Testis (tissue), 3 donors: Measurements from ENCODE around the gene WDR48. TPM values are rescaled to one million over a fixed set of nuclear protein-coding genes. Genes with fewer than 3 reads are reported as not detected.

ENCODE experiments used
- DNase-seq: peaks from one replicate; pipeline ENCODE4 v3.0.0-alpha.2; 2019
- H3K27ac ChIP-seq, 2 donors: fragments of 200-600 bp; sonication (generic); one replicate each; pipeline ENCODE4 v1.5.1; 2019
- H3K27me3 ChIP-seq: fragments of 200-600 bp; sonication (generic); one replicate; pipeline ENCODE4 v1.5.1; 2019
- H3K36me3 ChIP-seq: fragments of 200-600 bp; sonication (generic); one replicate; pipeline ENCODE4 v1.5.1; 2017; ENCODE audit warnings: low read depth; ENCODE audit errors: missing control alignments
- H3K4me1 ChIP-seq: fragments of 200-600 bp; sonication (generic); one replicate; pipeline ENCODE4 v1.5.1; 2019
- H3K4me3 ChIP-seq, 2 donors: fragments of 200-600 bp; sonication (generic); one replicate each; pipeline ENCODE4 v1.5.1; 2017 to 2019
- H3K9me3 ChIP-seq: fragments of 200-600 bp; sonication (generic); one replicate; pipeline ENCODE4 v1.5.1; 2017
- POLR2A ChIP-seq: fragments of 450-650 bp; IDR thresholded peaks from one replicate; pipeline ENCODE4 v1.6.1; 2017; ENCODE audit warnings: antibody characterized with exemption, mild to moderate bottlenecking, moderate library complexity
- WGBS, 2 donors: methylation state at CpG; one replicate each; pipeline ENCODE4 v1.1.5; 2018; 5-methylcytosine and 5-hydroxymethylcytosine counted together
- intact Hi-C: fragments of 100-400 bp; cut with DNase I; formaldehyde crosslinking; loops from one replicate; pipeline ENCODE4 v1.15.1; 2023; ENCODE audit warnings: low total_unique reads
- polyA plus RNA-seq: library from polyadenylated mRNA; stranded (reverse); fragments of 350-450 nt; fragmentation: Illumina TruSeq; extraction: RNeasy Lipid Tissue Mini Kit (QIAGEN cat#74804); gene quantifications from one replicate; pipeline ENCODE4 v1.2.3, GENCODE V29; 2014; ENCODE audit warnings: low read depth, low replicate concordance; ENCODE audit not compliant: insufficient read depth
- total RNA-seq, 2 donors: library from RNA; depleted of rRNA; stranded (reverse); fragments of >200 nt; gene quantifications; one replicate each; pipeline ENCODE4 v1.2.3, GENCODE V29; 2016
- TF ChIP-seq, protein P1 (sequence below), 3 experiments: fragments of 450-650 bp in 2 of 3; fragments of 200-600 bp in 1 of 3; sonication (generic) in 1 of 3; IDR thresholded peaks; one replicate each; pipeline ENCODE4 v1.5.1; 2016 to 2019; ENCODE audit warnings: antibody characterized with exemption in 3 of 3, mild to moderate bottlenecking in 2 of 3, moderate library complexity in 1 of 3

The WDR48 gene
- total and polyA plus RNA-seq, 3 donors from 2014 or later: 67.8 to 130 (median 74.1) TPM

DNA sequence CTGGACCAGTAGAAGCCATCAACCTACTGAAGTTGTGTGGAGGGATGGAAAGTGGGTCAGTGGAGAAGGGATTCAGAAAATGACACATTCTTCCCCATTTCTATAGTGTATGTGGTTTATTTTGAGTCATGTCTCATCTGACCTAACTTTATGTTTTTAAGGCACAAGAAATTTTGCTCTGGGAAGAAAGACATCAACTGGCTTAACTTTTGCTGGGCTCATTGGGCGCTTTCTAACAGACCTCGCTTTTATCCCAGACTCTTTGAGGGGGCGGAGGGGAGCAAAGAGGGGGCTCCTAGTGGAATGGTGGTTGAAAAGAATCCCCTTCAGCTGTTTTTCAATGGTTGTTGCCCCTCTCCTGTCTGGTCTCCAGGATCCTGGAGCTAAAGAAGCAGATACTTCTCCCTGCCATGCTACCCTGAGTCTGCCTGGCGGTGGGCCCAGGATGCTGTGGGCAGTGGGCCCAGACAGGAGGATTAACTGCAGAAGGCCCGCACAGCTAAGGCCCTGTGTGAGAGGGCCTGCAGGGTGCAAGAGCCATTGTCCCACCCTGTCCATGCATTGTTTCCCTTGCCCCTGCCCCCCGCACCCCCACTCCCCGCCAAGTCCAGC lies 87.1 kb downstream of the WDR48 start:
- Histone ChIP-seq H3K9me3 (no peaks in the 10 kb centered on the region), H3K27ac (no peak overlapping the region), H3K27me3 (no peaks in the 10 kb centered on the region), H3K36me3 (no peaks in the 10 kb centered on the region), H3K4me3 (no peak overlapping the region), H3K4me1 (peaks cover 15% of the 10 kb centered on the region)
- WGBS, 2 donors: 80 to 85% methylated on average over 6 to 7 of the region's 7 CpGs
- no peak for DNase-seq
- TF ChIP-seq, protein P1, sequence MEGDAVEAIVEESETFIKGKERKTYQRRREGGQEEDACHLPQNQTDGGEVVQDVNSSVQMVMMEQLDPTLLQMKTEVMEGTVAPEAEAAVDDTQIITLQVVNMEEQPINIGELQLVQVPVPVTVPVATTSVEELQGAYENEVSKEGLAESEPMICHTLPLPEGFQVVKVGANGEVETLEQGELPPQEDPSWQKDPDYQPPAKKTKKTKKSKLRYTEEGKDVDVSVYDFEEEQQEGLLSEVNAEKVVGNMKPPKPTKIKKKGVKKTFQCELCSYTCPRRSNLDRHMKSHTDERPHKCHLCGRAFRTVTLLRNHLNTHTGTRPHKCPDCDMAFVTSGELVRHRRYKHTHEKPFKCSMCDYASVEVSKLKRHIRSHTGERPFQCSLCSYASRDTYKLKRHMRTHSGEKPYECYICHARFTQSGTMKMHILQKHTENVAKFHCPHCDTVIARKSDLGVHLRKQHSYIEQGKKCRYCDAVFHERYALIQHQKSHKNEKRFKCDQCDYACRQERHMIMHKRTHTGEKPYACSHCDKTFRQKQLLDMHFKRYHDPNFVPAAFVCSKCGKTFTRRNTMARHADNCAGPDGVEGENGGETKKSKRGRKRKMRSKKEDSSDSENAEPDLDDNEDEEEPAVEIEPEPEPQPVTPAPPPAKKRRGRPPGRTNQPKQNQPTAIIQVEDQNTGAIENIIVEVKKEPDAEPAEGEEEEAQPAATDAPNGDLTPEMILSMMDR (IDR thresholded peaks at IDR 0.05): no peak
- no peak for TF ChIP-seq POLR2A
- intact Hi-C loops: no loop called here

DNA sequence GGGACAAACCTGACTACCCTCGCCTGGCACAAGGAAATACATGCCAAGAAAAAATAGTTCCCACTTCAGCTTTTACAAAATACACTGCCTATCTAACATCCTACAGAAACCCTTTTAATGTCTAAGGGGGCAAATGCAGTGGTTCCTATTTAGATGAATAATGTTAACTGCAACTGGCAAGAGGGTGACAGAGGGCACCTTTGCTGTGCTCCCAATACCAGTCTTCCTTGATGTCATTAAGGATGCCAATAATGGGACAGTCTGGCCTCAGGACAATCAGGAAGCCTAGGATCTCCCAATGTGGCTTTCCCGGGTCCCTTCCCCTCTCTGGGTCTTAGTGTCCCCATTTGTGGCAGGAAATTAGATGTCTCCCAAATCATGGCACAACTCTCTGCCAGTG lies 87.6 kb downstream of the WDR48 start:
- TF ChIP-seq, protein P1 (IDR thresholded peaks at IDR 0.05): no peak
- TF ChIP-seq POLR2A: no peak
- H3K9me3 ChIP-seq: no peaks in the 10 kb centered on the region
- H3K27ac ChIP-seq: no peak overlapping the region
- no peaks in the 10 kb centered on the region for H3K36me3 ChIP-seq
- 88 to 100% methylated on average over 2 of the region's 2 CpGs for WGBS, 2 donors
- no peaks in the 10 kb centered on the region for H3K27me3 ChIP-seq
- no peak overlapping the region for H3K4me3 ChIP-seq
- H3K4me1 ChIP-seq: peaks cover 15% of the 10 kb centered on the region
- DNase-seq: no peak
- intact Hi-C loops: no loop called here

DNA sequence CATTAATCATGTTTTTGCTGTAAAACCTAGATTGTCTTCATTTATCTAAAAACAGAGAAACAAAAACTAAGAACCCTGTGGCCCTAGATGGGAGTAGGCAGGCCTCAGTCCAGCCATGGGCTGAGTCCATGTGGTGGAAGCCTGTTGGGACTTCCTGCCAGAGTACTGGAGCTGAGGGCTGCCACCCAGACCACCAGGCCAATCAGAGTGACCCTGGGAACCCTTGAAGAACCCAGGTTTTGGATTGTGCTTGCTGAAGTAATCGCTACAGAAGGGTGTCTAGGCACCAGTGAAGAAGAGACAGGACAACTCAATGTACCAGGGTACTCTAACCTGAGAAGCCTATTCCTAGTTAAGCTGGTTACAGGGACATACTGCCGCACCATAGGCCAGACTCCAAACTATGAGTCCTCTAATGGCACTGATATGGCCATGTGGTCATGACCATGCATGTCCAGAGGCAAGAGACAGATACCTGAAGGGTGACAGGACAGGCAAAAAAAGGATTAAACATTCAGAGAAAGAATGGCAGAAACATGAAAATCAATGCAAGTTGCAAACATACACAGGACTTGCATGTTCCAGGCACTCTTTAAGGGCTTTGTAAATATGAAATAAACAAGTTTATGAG lies 88.6 kb downstream of the WDR48 start:
- H3K9me3 ChIP-seq: no peaks in the 10 kb centered on the region
- TF ChIP-seq POLR2A: no peak
- TF ChIP-seq, protein P1 (IDR thresholded peaks at IDR 0.05): no peak
- intact Hi-C loops: no loop called here
- no peaks in the 10 kb centered on the region for H3K36me3 ChIP-seq
- no peak overlapping the region for H3K4me3 ChIP-seq
- no peak for DNase-seq
- no peak overlapping the region for H3K27ac ChIP-seq
- peaks cover 15% of the 10 kb centered on the region for H3K4me1 ChIP-seq
- H3K27me3 ChIP-seq: no peaks in the 10 kb centered on the region
- 97 to 98% methylated on average over 2 of the region's 2 CpGs for WGBS, 2 donors

DNA sequence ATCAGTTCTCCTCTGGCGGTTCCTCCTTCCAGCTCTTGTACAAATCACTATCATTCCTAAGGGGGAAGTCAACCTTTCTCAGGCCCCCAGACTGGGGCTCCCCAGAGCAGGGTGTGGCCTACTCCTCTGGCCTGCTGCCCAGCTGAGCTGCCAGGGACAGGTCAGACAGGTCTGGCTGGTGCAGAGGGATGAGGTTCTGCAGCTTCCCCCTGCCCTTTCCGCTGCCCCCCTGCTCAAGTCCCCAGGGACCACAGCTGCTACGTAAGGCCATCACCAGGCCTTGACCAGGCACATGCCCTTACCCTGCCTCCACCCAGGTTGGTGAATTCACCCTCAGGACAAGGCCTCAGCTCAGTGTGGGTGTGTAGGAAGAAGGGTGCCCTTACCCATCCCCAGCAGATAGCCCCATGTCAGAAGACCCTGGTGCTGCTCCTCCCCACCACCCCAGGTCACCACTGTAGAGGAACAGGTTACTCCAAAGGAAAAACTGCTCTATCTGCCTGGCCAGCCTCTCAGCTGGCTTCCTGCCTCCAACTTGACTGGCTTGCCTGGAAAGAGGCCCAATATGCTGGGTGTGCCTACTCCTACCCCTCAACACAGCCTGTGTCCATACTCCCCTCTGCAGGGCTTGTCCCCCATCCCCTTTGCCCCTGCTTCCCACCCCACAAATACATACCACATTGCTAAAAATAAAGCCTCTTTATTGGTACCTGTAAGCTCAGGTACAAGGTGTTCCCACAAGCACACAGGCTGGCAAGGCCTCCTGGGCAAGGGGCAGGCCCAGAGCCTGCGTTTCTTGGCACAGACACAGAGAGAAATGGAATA lies 89.6 kb downstream of the WDR48 start:
- Histone ChIP-seq H3K36me3 (no peaks in the 10 kb centered on the region), H3K27me3 (no peaks in the 10 kb centered on the region), H3K4me1 (peaks cover 16% of the 10 kb centered on the region), H3K9me3 (no peaks in the 10 kb centered on the region), H3K27ac (no peak overlapping the region), H3K4me3 (no peak overlapping the region)
- 44 to 52% methylated on average over 4 of the region's 4 CpGs for WGBS, 2 donors
- intact Hi-C loops: no loop called here
- TF ChIP-seq, protein P1 (IDR thresholded peaks at IDR 0.05): no peak
- TF ChIP-seq POLR2A: no peak
- no peak for DNase-seq
